Adrenal gland (tissue), 12 donors: ENCODE measurements around the gene PTPRN2. TPM values are rescaled to one million over a fixed set of nuclear protein-coding genes. Genes with fewer than 3 reads are reported as not detected.

ENCODE experiments used
- DNase-seq, 7 donors: peaks; one replicate each; pipeline ENCODE4 v3.0.0-alpha.2; 2019 to 2020
- H3K27ac ChIP-seq, 5 donors: fragments of 200-600 bp; sonication (generic) in 4 of 5; 1 replicate in 3 of 5; 2 replicates in 2 of 5; pipeline versions ENCODE4 v1.5.1 to v1.8.0; 2016 to 2020; ENCODE audit warnings: mild to moderate bottlenecking in 1 of 5
- H3K27me3 ChIP-seq: fragments of 200-600 bp; 2 replicates; pipeline ENCODE4 v1.8.0; 2021
- H3K36me3 ChIP-seq, 2 donors: fragments of 200-600 bp; replicated peaks in 1 of 2; 1 replicate in 1 of 2; 2 replicates in 1 of 2; pipeline versions ENCODE4 v1.5.1 to v1.8.0; 2018 to 2022
- H3K4me1 ChIP-seq, 2 donors: fragments of 200-600 bp; replicated peaks in 1 of 2; 1 replicate in 1 of 2; 2 replicates in 1 of 2; pipeline versions ENCODE4 v1.5.1 to v1.8.0; 2018 to 2021
- H3K4me3 ChIP-seq, 4 donors: fragments of 200-600 bp; sonication (generic) in 3 of 4; one replicate each; pipeline ENCODE4 v1.5.1; 2016 to 2018
- H3K9me3 ChIP-seq, 3 donors: fragments of 200-600 bp; sonication (generic) in 1 of 3; replicated peaks in 1 of 3; 1 replicate in 2 of 3; 2 replicates in 1 of 3; pipeline versions ENCODE4 v1.5.1 to v1.8.0; 2016 to 2021
- POLR2A ChIP-seq, 2 donors: fragments of 450-650 bp; IDR thresholded peaks; one replicate each; pipeline ENCODE4 v1.6.1; 2017; ENCODE audit warnings: antibody characterized with exemption in 2 of 2, mild to moderate bottlenecking in 2 of 2, moderate library complexity in 1 of 2
- whole genome bisulfite sequencing, 4 donors: extraction: QIAGEN DNeasy Blood & Tissue Kit in 2 of 4; methylation state at CpG; one replicate each; pipeline versions ENCODE4 v1.1.5 to v1.1.7; 2013 to 2017; 5-methylcytosine and 5-hydroxymethylcytosine counted together
- intact Hi-C, 2 donors: fragments of 100-400 bp; cut with DNase I; formaldehyde crosslinking; loops; one replicate each; pipeline versions ENCODE4 v1.14.1 to v1.15.0; 2022 to 2023
- polyA plus RNA-seq, 3 donors: library from polyadenylated mRNA; stranded (reverse); fragments of 200-250 nt in 2 of 3; fragments of 350-450 nt in 1 of 3; fragmentation: Illumina TruSeq in 1 of 3; extraction: RNeasy Lipid Tissue Mini Kit (QIAGEN cat#74804) in 1 of 3; gene quantifications; one replicate each; pipeline ENCODE4 v1.2.3, GENCODE V29; 2013 to 2014
- total RNA-seq, 9 donors: library from RNA; depleted of rRNA in 4 of 9; stranded (reverse); fragments of >200 nt in 4 of 9; fragments of 120-200 nt in 1 of 9; fragmentation: NEBNext Ultra II Directional in 1 of 9; extraction: Animal tissue kit (Norgen Biotek cat#: 25700) in 1 of 9; gene quantifications; one replicate each; pipeline versions ENCODE4 v1.1.0 to v1.2.4, GENCODE V29; 2013 to 2023
- TF ChIP-seq, protein P1 (sequence below), 6 experiments: fragments of 450-650 bp in 4 of 6; fragments of 200-600 bp in 2 of 6; sonication (generic) in 1 of 6; IDR thresholded peaks; 1 replicate in 5 of 6; 2 replicates in 1 of 6; pipeline versions ENCODE4 v1.5.1 to v1.8.0; 2016 to 2021; ENCODE audit warnings: antibody characterized with exemption in 6 of 6, mild to moderate bottlenecking in 2 of 6, moderate library complexity in 1 of 6
- donor health status: healthy with polysubstance abuse.
- donor health status: Bipolar disorder and iron deficiency.
- donor health status: DM: yes; HTN: yes; CAD: no.
- donor health status: DM: no; HTN: no; CAD: no.
- donor health status: DM: no; HTN: no; CAD: no.
- donor health status: DM: yes; HTN: yes; CAD: no.

Gene PTPRN2
- total and polyA plus RNA-seq, 12 donors: 2.2 to 16.2 (median 3.4) TPM

DNA sequence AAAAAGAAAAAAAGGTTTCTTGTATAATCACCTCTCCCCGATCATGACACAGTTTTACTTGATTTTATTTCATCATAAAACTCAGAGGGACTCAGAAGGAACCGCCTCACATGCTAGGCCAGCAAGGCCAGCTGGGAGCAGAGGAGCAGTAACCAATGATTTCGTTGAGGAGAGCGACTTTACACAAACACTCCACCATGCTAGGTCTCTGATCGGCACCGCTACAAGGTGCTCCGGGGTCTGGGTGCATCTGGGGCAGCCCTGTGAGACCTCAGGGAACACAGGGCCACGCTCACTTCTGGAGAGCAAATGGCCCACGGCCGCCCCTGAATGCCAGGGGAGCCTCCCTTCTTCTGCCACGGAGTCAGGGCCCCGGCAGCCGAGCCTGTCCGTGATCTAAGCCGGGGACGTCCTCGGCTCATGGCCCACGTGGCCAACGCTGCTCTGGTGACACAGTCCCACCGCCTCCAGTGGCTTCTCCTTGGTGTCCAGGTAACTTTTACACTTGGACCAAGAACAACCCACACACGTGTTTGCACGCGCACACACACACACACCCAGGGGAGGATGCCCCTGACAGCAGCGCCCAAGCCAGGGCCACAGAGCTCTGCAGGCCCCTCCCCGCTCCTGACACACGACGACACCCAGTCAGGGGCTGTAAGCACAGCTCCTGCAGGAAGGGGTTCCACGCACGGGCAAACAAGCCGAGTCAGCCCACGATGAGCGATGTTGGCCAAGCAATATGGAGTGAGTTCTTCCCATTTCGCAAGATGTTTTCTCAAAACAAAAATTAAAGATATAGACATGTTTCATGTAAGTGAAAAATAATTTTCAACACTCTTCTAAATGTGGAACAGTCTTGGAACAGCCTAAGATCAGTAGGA, 918.5 kb downstream of the PTPRN2 start:
- H3K4me1 ChIP-seq: no peaks in the 10 kb centered on the region
- no peaks in the 10 kb centered on the region for H3K36me3 ChIP-seq
- TF ChIP-seq, protein P1, sequence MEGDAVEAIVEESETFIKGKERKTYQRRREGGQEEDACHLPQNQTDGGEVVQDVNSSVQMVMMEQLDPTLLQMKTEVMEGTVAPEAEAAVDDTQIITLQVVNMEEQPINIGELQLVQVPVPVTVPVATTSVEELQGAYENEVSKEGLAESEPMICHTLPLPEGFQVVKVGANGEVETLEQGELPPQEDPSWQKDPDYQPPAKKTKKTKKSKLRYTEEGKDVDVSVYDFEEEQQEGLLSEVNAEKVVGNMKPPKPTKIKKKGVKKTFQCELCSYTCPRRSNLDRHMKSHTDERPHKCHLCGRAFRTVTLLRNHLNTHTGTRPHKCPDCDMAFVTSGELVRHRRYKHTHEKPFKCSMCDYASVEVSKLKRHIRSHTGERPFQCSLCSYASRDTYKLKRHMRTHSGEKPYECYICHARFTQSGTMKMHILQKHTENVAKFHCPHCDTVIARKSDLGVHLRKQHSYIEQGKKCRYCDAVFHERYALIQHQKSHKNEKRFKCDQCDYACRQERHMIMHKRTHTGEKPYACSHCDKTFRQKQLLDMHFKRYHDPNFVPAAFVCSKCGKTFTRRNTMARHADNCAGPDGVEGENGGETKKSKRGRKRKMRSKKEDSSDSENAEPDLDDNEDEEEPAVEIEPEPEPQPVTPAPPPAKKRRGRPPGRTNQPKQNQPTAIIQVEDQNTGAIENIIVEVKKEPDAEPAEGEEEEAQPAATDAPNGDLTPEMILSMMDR (IDR thresholded peaks at IDR 0.05): no peak
- TF ChIP-seq POLR2A (IDR thresholded peaks at IDR 0.05): no peak
- DNase-seq: no peak
- intact Hi-C loops: no loop called here
- no peak overlapping the region for H3K27ac ChIP-seq
- WGBS, 4 donors: 78 to 87% (median 82%) methylated on average over 28 to 33 of the region's 33 CpGs
- H3K4me3 ChIP-seq: no peak overlapping the region
- H3K9me3 ChIP-seq: no peaks in the 10 kb centered on the region
- H3K27me3 ChIP-seq: peaks cover 4% of the 10 kb centered on the region

DNA sequence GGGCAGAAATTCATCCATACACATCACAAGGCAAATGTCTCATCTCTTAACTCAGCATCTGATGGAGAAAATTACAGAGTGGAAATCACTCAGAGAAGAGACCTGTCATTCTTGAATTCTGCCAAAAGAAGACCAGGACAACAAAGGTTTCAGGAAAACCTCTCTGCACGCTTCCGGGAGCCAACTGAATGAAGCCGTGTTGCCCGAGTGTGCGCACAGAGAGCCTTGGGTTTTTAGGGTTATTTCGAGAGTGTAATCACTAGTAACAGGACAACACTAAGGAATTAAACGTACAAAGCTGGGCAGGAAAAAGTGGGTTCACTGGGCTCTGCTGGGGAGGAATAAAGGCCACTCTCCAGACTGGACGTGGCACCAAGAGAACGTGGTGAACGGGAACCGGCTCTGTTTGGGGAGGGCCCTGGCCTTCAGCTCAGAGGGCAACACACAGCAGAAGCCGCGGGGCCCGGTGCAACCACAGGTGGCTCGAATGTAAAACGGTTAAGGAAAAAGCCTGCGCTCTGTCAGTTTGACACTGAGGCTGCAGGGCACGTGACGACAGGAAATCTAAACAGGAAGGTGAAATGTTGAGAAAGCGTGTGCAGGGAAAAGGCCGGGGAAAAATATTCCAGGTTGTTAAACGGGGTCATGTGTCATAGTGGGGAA, 919.3 kb downstream of the PTPRN2 start:
- Histone ChIP-seq H3K27me3 (peaks cover 4% of the 10 kb centered on the region), H3K36me3 (no peaks in the 10 kb centered on the region), H3K4me1 (no peaks in the 10 kb centered on the region), H3K27ac (no peak overlapping the region), H3K4me3 (no peak overlapping the region), H3K9me3 (no peaks in the 10 kb centered on the region)
- DNase-seq: no peak
- no peak for TF ChIP-seq POLR2A (IDR thresholded peaks at IDR 0.05)
- TF ChIP-seq, protein P1 (IDR thresholded peaks at IDR 0.05): no peak
- WGBS, 4 donors: 50 to 62% (median 56%) methylated on average over 22 of the region's 22 CpGs
- intact Hi-C loops: no loop called here

GRCh38 chr7:157667731-157668130, 919.9 kb downstream of the PTPRN2 start:
- WGBS, 4 donors: 81 to 86% (median 83%) methylated on average over 16 to 19 of the region's 19 CpGs
- Histone ChIP-seq H3K4me1 (no peaks in the 10 kb centered on the region), H3K27me3 (peaks cover 4% of the 10 kb centered on the region), H3K36me3 (no peaks in the 10 kb centered on the region), H3K27ac (no peak overlapping the region), H3K9me3 (no peaks in the 10 kb centered on the region), H3K4me3 (no peak overlapping the region)
- TF ChIP-seq, protein P1 (IDR thresholded peaks at IDR 0.05): no peak
- intact Hi-C loops: no loop called here
- peak in 1 of 7 donors; percentile 0 for DNase-seq

DNA sequence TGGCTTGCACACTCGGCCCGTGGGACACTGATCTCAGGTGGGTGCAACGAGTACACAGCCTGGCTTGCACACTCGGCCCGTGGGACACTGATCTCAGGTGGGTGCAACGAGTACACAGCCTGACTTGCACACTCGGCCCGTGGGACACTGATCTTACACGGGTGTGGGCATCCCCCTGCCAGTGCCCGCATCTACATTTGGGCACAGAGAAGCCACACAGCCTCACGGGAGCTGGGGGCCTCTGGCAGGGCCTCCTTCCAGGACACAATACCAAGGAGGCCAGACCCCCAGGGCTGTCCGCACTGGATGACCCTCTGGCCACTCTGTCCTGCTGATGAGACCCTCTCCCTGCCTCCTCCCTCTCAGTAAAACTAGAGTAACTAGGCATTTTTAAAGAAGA, 920.4 kb downstream of the PTPRN2 start:
- intact Hi-C loops: no loop called here
- Histone ChIP-seq H3K36me3 (no peaks in the 10 kb centered on the region), H3K27me3 (peaks cover 4% of the 10 kb centered on the region), H3K4me3 (no peak overlapping the region), H3K27ac (no peak overlapping the region), H3K9me3 (no peaks in the 10 kb centered on the region), H3K4me1 (no peaks in the 10 kb centered on the region)
- 75 to 80% (median 78%) methylated on average over 2 to 12 of the region's 12 CpGs for WGBS, 4 donors
- DNase-seq: peak in 1 of 7 donors; percentile 8
- no peak for TF ChIP-seq POLR2A (IDR thresholded peaks at IDR 0.05)
- TF ChIP-seq, protein P1 (IDR thresholded peaks at IDR 0.05): no peak
